ENCODE results near the gene IPCEF1. TPM values are rescaled to one million over a fixed set of nuclear protein-coding genes. Genes with fewer than 3 reads are reported as not detected.

IPCEF1 gene
- total RNA-seq, 1 donor from 2014 or later: 18.8 TPM

GRCh38 chr6:154138793-154139192, 217.8 kb downstream of the IPCEF1 start:
- TF ChIP-seq CTCF (IDR thresholded peaks at IDR 0.05; ENCODE audit: unreplicated experiment): no peak
- DNase-seq (ENCODE audit: low spot score): no peak
- Mint-ChIP-seq H3K36me3 (ENCODE audit: low read depth, unreplicated experiment) (no peaks in the 10 kb centered on the region), H3K4me1 (ENCODE audit: unreplicated experiment) (no peaks in the 10 kb centered on the region), H3K4me3 (ENCODE audit: unreplicated experiment) (no peak overlapping the region), H3K27me3 (ENCODE audit: unreplicated experiment) (peaks cover 6% of the 10 kb centered on the region), H3K9me3 (ENCODE audit: unreplicated experiment) (no peaks in the 10 kb centered on the region), H3K27ac (ENCODE audit: unreplicated experiment) (no peak overlapping the region)

DNA sequence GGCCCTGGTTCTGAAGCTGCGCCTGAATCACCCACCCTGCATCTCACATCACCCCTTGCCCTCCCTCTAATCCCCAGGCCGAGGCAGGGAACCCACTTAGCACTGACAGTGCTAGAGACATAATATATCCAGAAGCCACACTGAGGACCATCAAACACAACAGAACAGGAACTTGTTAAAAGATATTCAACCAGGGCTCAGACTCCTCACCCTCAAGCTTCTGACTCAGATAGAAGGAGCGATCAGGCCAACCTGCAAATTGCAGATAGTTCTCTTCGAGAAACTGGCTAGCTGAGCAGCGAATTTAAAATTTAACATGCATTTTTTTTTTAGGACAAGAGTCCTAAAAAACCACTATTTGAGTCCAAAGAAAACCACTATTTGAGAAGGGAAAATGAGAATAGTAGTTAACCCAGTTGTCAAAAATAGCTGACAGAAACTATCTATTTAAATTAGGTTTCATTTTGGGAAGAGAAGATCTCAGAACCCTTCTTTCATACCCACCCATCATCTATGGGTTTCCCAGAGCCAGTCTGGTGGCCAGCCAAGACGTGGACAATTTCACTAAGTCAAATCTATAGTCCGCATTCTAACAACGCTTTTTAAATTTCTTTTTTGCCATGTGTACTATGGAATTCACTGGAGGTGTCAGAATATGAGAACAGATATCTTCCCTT, 222.0 kb downstream of the IPCEF1 start:
- Mint-ChIP-seq H3K36me3 (ENCODE audit: low read depth, unreplicated experiment) (no peaks in the 10 kb centered on the region), H3K27me3 (ENCODE audit: unreplicated experiment) (peaks cover 4% of the 10 kb centered on the region), H3K4me1 (ENCODE audit: unreplicated experiment) (peaks cover 12% of the 10 kb centered on the region), H3K4me3 (ENCODE audit: unreplicated experiment) (no peak overlapping the region), H3K27ac (ENCODE audit: unreplicated experiment) (no peak overlapping the region), H3K9me3 (ENCODE audit: unreplicated experiment) (no peaks in the 10 kb centered on the region)
- no peak for TF ChIP-seq CTCF (IDR thresholded peaks at IDR 0.05; ENCODE audit: unreplicated experiment)
- no peak for DNase-seq (ENCODE audit: low spot score)

DNA sequence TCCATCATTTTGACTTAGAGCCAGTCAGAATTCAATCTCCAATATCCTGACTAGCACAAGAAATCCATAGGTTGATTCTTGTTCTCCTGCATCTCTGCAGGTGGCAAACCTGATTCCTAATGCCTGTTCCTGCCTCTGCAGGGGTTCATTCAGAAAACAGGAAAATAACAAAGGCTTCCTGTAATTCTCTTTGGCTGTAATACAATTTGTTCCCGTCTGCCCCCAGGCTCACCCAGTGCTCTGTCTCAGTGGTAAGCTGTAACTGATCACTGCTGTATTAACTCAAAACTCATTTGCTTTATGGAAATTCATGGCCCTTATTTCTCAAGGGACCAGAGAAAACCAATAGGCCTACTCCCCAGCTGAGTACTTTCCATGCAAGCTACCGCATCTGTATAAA, 228.9 kb downstream of the IPCEF1 start:
- peak; percentile 19 for DNase-seq (ENCODE audit: low spot score)
- peak overlapping the region; percentile 87 for H3K27ac Mint-ChIP-seq (ENCODE audit: unreplicated experiment)
- H3K27me3 Mint-ChIP-seq (ENCODE audit: unreplicated experiment): peaks cover 4% of the 10 kb centered on the region
- H3K4me1 Mint-ChIP-seq (ENCODE audit: unreplicated experiment): peaks cover 35% of the 10 kb centered on the region
- H3K4me3 Mint-ChIP-seq (ENCODE audit: unreplicated experiment): no peak overlapping the region
- TF ChIP-seq CTCF (IDR thresholded peaks at IDR 0.05; ENCODE audit: unreplicated experiment): no peak
- H3K9me3 Mint-ChIP-seq (ENCODE audit: unreplicated experiment): no peaks in the 10 kb centered on the region
- H3K36me3 Mint-ChIP-seq (ENCODE audit: low read depth, unreplicated experiment): no peaks in the 10 kb centered on the region

DNA sequence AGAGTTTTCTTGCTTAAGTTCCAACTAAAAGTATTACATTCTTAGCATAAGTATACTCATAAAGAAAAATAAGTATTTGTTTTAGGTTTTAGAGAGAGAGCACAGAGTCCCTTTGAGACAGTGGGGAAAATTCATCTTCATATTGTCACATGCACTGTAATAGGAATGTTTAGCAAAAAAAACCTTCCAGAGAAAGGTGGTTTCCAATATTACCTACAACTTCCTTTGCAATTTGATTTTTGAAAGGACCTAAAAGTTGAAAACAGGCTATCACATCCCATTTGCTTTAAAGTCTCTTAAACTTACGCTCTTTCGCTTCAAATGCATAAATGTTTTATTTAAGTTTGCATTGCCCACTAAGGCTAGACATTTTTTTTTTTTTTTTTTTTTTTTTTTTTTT, 231.2 kb downstream of the IPCEF1 start:
- no peak for TF ChIP-seq CTCF (IDR thresholded peaks at IDR 0.05; ENCODE audit: unreplicated experiment)
- Mint-ChIP-seq H3K27ac (ENCODE audit: unreplicated experiment) (no peak overlapping the region), H3K36me3 (ENCODE audit: low read depth, unreplicated experiment) (no peaks in the 10 kb centered on the region), H3K4me3 (ENCODE audit: unreplicated experiment) (no peak overlapping the region), H3K27me3 (ENCODE audit: unreplicated experiment) (peaks cover 4% of the 10 kb centered on the region), H3K4me1 (ENCODE audit: unreplicated experiment) (peaks cover 25% of the 10 kb centered on the region), H3K9me3 (ENCODE audit: unreplicated experiment) (no peaks in the 10 kb centered on the region)
- DNase-seq (ENCODE audit: low spot score): no peak

- peaks cover 4% of the 10 kb centered on the region for H3K27me3 Mint-ChIP-seq (ENCODE audit: unreplicated experiment)
- no peak overlapping the region for H3K4me3 Mint-ChIP-seq (ENCODE audit: unreplicated experiment)
- H3K4me1 Mint-ChIP-seq (ENCODE audit: unreplicated experiment): peaks cover 17% of the 10 kb centered on the region
- H3K9me3 Mint-ChIP-seq (ENCODE audit: unreplicated experiment): no peaks in the 10 kb centered on the region
- DNase-seq (ENCODE audit: low spot score): no peak
- H3K27ac Mint-ChIP-seq (ENCODE audit: unreplicated experiment): no peak overlapping the region
- no peak for TF ChIP-seq CTCF (IDR thresholded peaks at IDR 0.05; ENCODE audit: unreplicated experiment)
- H3K36me3 Mint-ChIP-seq (ENCODE audit: low read depth, unreplicated experiment): no peaks in the 10 kb centered on the region
These were observed 233.2 kb downstream of the IPCEF1 start for GRCh38 chr6:154123155-154123956.
